Vagina (tissue), 2 donors: ENCODE measurements around the gene PIAS4. TPM values are rescaled to one million over a fixed set of nuclear protein-coding genes. Genes with fewer than 3 reads are reported as not detected.
"Not testable (repeated sequence)": the region's sequence is repeated elsewhere in the genome, so short reads cannot be mapped to it uniquely, and the experiment has no call there.

Experiments
- DNase-seq, 2 donors: peaks; one replicate each; pipeline ENCODE4 v3.0.0-alpha.2; 2017; ENCODE audit errors: extremely low spot score in 2 of 2
- H3K27ac ChIP-seq: fragments of 200-600 bp; sonication (generic); one replicate; pipeline ENCODE4 v1.5.1; 2019
- H3K27me3 ChIP-seq: fragments of 200-600 bp; sonication (generic); one replicate; pipeline ENCODE4 v1.5.1; 2019
- H3K36me3 ChIP-seq, 2 donors: fragments of 200-600 bp; sonication (generic); one replicate each; pipeline ENCODE4 v1.5.1; 2017 to 2019
- H3K4me1 ChIP-seq: fragments of 200-600 bp; sonication (generic); one replicate; pipeline ENCODE4 v1.5.1; 2019
- H3K4me3 ChIP-seq, 2 donors: fragments of 200-600 bp; sonication (generic); 1 replicate in 1 of 2; 2 replicates in 1 of 2; pipeline ENCODE4 v1.5.1; 2016 to 2019
- H3K9me3 ChIP-seq: fragments of 200-600 bp; sonication (generic); one replicate; pipeline ENCODE4 v1.5.1; 2019
- POLR2A ChIP-seq, 2 donors: fragments of 450-650 bp; IDR thresholded peaks; one replicate each; pipeline ENCODE4 v1.6.1; 2017; ENCODE audit warnings: antibody characterized with exemption in 2 of 2, mild to moderate bottlenecking in 2 of 2, moderate library complexity in 2 of 2
- POLR2AphosphoS5 ChIP-seq, 2 donors: sonication (generic); formaldehyde crosslinking; IDR thresholded peaks; one replicate each; pipeline ENCODE4 v1.9.0; 2017; ENCODE audit warnings: antibody characterized with exemption in 2 of 2, mild to moderate bottlenecking in 2 of 2, low read depth in 1 of 2; ENCODE audit not compliant: insufficient read depth in 1 of 2
- intact Hi-C: fragments of 100-400 bp; cut with DNase I; formaldehyde crosslinking; loops from one replicate; pipeline ENCODE4 v1.15.1; 2023
- total RNA-seq: library from RNA; depleted of rRNA; stranded (reverse); fragments of >200 nt; gene quantifications from one replicate; pipeline ENCODE4 v1.2.3, GENCODE V29; 2016
- TF ChIP-seq, protein P1 (sequence below), 3 experiments: fragments of 450-650 bp in 2 of 3; fragments of 200-600 bp in 1 of 3; sonication (generic) in 1 of 3; IDR thresholded peaks; one replicate each; pipeline ENCODE4 v1.5.1; 2017 to 2019; ENCODE audit warnings: antibody characterized with exemption in 3 of 3, mild to moderate bottlenecking in 2 of 3, moderate library complexity in 2 of 3

PIAS4 gene
- total RNA-seq, 1 donor from 2014 or later, result 14.0 TPM

DNA sequence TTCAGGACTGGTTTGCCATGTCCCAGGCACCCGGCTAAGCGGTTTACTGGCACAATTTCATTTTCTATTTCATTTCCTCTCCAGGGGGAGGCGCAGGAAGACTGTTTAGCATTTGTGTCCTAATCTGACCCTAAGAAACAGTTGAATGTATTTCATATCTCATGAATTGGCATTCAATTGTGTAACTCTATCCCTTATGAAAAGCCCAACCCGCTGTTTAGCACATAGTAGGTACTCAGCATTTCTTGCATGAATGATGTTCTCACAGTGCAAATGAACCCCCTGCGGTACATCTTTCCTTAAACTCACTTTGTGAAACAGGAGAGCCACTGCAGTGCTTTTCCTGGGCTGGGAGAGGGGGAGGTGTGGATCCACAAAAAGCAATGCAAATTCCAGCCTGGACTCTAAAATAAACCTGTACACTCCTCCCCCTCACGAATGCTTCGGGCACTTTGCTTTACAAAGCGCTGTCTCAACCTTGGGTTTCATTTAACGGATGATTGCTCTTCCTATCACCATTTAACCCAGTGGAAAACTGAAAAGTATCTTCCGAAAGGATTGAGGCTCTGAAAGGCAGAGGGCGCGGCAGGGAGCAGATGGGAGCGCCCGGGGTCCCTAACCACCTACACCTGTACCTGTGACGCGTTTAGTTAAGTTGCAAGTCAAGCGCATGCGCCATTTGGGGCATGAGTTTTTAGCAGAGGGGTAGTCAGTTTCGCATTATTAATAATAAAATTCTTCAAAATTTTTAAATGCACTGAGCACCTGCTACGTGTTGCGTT is 21.1 kb upstream of the PIAS4 start:
- Histone ChIP-seq H3K36me3 (peaks cover 1 to 30% of the 10 kb centered on the region in 2 donors), H3K27ac (peak overlapping the region; percentile 92), H3K9me3 (no peaks in the 10 kb centered on the region), H3K4me3 (peak overlapping the region; percentile 79 to 100), H3K4me1 (peaks cover 49% of the 10 kb centered on the region), H3K27me3 (no peaks in the 10 kb centered on the region)
- TF ChIP-seq POLR2AphosphoS5 (IDR thresholded peaks at IDR 0.05; ENCODE audit: insufficient read depth in 1 of 2, low read depth in 1 of 2) (peak in 1 of 2 donors; percentile 57), POLR2A (IDR thresholded peaks at IDR 0.05) (no peak)
- TF ChIP-seq, protein P1, sequence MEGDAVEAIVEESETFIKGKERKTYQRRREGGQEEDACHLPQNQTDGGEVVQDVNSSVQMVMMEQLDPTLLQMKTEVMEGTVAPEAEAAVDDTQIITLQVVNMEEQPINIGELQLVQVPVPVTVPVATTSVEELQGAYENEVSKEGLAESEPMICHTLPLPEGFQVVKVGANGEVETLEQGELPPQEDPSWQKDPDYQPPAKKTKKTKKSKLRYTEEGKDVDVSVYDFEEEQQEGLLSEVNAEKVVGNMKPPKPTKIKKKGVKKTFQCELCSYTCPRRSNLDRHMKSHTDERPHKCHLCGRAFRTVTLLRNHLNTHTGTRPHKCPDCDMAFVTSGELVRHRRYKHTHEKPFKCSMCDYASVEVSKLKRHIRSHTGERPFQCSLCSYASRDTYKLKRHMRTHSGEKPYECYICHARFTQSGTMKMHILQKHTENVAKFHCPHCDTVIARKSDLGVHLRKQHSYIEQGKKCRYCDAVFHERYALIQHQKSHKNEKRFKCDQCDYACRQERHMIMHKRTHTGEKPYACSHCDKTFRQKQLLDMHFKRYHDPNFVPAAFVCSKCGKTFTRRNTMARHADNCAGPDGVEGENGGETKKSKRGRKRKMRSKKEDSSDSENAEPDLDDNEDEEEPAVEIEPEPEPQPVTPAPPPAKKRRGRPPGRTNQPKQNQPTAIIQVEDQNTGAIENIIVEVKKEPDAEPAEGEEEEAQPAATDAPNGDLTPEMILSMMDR (IDR thresholded peaks at IDR 0.05), result peak; percentile 37 to 73 (median 47)
- intact Hi-C loops, result loop anchor here (5.0 to 10.0 kb wide), 2 partner anchors 81 to 218 kb away; partner anchors contain the start of gene ZBTB7A
- no peak for DNase-seq

DNA sequence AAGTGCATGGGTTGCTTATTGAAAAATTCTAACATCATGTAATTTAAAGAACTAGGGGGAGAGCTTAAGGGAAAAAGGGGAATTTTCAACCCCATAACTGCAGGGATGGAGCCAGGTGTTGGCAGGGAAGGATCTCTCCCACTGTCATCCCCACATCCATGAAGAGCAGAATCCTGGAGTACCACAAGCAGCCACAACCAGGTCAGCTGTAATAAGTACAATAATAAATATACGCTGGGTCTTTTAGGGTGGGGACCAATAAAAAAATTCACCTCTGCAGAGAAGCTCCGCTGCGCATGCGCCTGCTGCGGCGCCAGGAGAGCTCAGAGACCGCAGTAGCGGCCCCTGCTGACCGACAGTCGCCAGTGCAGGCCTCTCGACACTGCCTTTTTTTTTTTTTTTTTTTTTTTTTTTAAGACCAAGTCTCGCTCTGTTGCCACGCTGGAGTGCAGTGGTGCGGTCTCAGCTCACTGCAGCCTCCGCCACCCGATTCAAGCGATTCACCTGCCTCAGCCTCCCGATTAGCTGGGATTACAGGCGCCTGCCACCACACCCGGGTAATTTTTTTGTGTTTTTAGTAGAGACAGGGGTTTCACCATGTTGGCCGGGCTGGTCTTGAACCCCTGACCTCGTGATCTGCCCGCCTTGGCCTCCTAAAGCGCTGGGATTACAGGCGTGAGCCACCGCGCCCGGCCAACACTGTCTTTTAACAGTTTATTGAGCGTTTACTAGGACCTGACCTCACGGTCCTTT is 19.7 kb upstream of the PIAS4 start:
- Histone ChIP-seq H3K4me3 (peak overlapping the region in 1 of 2 donors; percentile 16), H3K4me1 (peaks cover 48% of the 10 kb centered on the region), H3K36me3 (peaks cover 0 to 16% of the 10 kb centered on the region in 2 donors), H3K27me3 (no peaks in the 10 kb centered on the region), H3K27ac (no peak overlapping the region), H3K9me3 (no peaks in the 10 kb centered on the region)
- DNase-seq, result no peak
- intact Hi-C loops, result loop anchor here (5.0 to 10.0 kb wide), 2 partner anchors 80 to 217 kb away; partner anchors contain the start of gene ZBTB7A
- TF ChIP-seq POLR2AphosphoS5 (IDR thresholded peaks at IDR 0.05; ENCODE audit: insufficient read depth in 1 of 2, low read depth in 1 of 2) (peak; percentile 31 to 84), POLR2A (IDR thresholded peaks at IDR 0.05) (no peak)
- TF ChIP-seq, protein P1 (IDR thresholded peaks at IDR 0.05), result peak; percentile 73 to 89 (median 83)

DNA sequence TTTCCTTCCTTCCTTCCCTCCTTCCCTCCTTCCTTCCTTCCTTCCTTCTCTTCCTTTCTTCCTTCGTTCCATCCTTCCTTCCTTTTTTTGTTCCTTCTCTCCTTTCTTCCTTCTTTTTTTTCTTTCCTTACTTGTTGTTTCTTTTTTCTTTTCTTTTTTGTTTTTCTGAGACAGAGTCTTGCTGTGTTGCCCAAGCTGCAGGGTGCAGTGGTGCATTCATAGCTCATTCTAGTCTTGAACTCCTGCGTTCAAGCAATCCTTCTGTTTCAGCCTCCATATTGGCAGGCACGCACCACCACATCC is 16.8 kb upstream of the PIAS4 start:
- Histone ChIP-seq H3K27me3 (no peaks in the 10 kb centered on the region), H3K4me1 (peaks cover 26% of the 10 kb centered on the region), H3K36me3 (no peaks in the 10 kb centered on the region), H3K4me3 (no peak overlapping the region), H3K9me3 (no peaks in the 10 kb centered on the region), H3K27ac (no peak overlapping the region)
- TF ChIP-seq, protein P1 (IDR thresholded peaks at IDR 0.05), result no peak
- TF ChIP-seq POLR2AphosphoS5 (IDR thresholded peaks at IDR 0.05; ENCODE audit: insufficient read depth in 1 of 2, low read depth in 1 of 2) (no peak), POLR2A (IDR thresholded peaks at IDR 0.05) (no peak)
- intact Hi-C loops, result no loop called here
- no peak for DNase-seq

DNA sequence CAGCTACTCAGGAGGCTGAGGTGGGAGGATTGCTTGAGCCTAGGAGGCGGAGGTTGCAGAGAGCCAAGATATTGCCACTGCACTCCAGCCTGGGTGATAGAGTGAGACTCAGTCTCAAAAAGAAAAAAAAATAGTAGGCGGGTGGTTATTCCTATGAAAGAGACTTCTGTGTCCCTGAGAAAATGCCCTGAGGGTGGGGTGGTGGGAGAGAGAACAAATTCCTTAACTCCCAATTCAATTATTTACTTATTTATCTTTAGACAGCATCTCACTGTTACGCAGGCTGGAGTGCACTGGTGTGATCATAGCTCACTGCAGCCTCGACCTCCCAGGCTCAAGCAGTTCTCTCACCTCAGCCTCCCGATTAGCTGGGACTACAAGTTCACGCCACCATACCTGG is 11.9 kb upstream of the PIAS4 start:
- Histone ChIP-seq H3K9me3 (no peaks in the 10 kb centered on the region), H3K4me1 (no peaks in the 10 kb centered on the region), H3K27ac (no peak overlapping the region), H3K36me3 (no peaks in the 10 kb centered on the region), H3K4me3 (no peak overlapping the region), H3K27me3 (no peaks in the 10 kb centered on the region)
- TF ChIP-seq, protein P1 (IDR thresholded peaks at IDR 0.05), result no peak
- no peak for TF ChIP-seq POLR2AphosphoS5 (IDR thresholded peaks at IDR 0.05; ENCODE audit: insufficient read depth in 1 of 2, low read depth in 1 of 2)
- no peak for TF ChIP-seq POLR2A (IDR thresholded peaks at IDR 0.05)
- intact Hi-C loops, result no loop called here
- DNase-seq, result no peak

DNA sequence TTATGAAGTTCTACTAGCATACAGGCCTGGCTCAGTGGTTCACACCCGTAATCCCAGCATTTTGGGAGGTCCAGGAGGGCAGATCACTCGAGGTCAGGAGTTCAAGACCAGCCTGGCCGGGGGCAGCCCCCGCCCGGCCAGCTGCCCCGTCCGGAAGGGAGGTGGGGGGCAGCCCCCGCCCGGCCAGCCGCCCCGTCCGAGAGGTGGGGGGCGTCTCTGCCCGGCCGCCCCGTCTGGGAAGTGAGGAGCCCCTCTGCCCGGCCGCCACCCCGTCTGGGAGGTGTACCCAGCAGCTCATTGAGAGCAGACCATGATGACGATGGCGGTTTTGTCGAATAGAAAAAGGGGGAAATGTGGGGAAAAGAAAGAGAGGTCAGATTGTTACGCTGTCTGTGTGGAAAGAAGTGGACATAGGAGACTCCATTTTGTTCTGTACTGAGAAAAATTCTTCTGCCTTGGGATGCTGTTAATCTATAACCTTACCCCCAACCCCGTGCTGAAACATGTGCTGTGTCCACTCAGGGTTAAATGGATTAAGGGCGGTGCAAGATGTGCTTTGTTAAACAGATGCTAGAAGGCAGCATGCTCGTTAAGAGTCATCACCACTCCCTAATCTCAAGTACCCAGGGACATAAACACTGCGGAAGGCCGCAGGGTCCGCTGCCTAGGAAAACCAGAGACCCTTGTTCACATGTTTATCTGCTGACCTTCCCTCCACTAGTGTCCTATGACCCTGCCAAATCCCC is 8.7 kb upstream of the PIAS4 start:
- H3K9me3 ChIP-seq, intact Hi-C loops, DNase-seq, H3K27me3 ChIP-seq, H3K27ac ChIP-seq, H3K4me3 ChIP-seq, H3K36me3 ChIP-seq, H3K4me1 ChIP-seq: not testable (repeated sequence)

DNA sequence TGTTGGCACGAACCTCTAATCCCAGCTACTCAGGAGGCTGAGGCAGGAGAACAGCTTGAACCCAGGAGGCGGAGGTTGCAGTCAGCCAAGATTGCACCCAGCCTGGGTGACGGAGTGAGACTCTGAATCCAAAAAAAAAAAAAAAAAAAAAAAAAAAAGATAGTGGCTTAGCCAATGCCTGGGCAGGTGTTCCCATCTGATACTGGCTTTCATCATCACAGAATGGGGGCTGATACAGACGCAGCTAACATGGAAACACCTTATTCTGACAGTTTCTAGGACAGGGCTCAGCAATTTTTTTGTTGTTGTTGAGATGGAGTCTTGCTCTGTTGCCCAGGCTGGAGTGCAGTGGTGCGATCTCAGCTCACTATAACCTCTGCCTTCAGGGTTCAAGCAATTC is 6.7 kb upstream of the PIAS4 start:
- intact Hi-C loops, H3K4me1 ChIP-seq, H3K36me3 ChIP-seq, H3K9me3 ChIP-seq, DNase-seq, H3K27me3 ChIP-seq, H3K4me3 ChIP-seq, H3K27ac ChIP-seq: not testable (repeated sequence)

DNA sequence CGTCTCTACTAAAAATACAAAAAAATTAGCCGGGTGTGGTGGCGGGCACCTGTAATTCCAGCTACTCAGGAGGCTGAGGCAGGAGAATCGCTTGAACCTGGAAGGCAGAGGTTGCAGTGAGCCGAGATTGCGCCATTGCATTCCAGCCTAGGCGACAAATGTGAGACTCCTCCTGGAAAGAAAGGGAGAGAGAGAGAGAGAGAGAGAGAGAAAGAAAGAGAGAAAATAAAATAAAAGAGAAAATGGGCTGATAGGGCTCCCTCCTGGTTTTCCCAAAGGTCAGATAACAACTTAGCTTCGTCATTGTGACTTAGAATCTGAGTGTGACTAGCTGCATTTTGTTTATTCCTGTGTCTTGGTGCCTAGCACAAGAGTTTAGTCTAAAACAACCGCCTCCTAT is 2.1 kb upstream of the PIAS4 start:
- peaks cover 33% of the 10 kb centered on the region for H3K4me1 ChIP-seq
- not testable (repeated sequence) for H3K27me3 ChIP-seq, DNase-seq, H3K4me3 ChIP-seq, H3K36me3 ChIP-seq, H3K27ac ChIP-seq, H3K9me3 ChIP-seq
- intact Hi-C loops, result loop anchor here (5.0 kb wide), 1 partner anchor 57 kb away; no protein-coding TSS in a partner anchor
